Left lung (tissue), 10 donors: ENCODE measurements around the gene MCM10. TPM values are rescaled to one million over a fixed set of nuclear protein-coding genes. Genes with fewer than 3 reads are reported as not detected.

Experiments
- ATAC-seq: fragments of 200-7000 bp; cut with Tn5 transposase; one replicate; pipeline ENCODE4 v1.9.1; 2020; ENCODE audit warnings: moderate library complexity
- DNase-seq, 4 donors: peaks; one replicate each; pipeline ENCODE4 v3.0.0-alpha.2; 2013 to 2020
- H3K27ac ChIP-seq, 2 donors: fragments of 200-600 bp; sonication (generic) in 1 of 2; one replicate each; pipeline versions ENCODE4 v1.5.0 to v1.8.0; 2020 to 2021
- H3K27me3 ChIP-seq, 2 donors: fragments of 200-600 bp; sonication (generic) in 1 of 2; one replicate each; pipeline versions ENCODE4 v1.5.0 to v1.8.0; 2020 to 2021
- H3K36me3 ChIP-seq, 2 donors: fragments of 200-600 bp; sonication (generic) in 1 of 2; one replicate each; pipeline versions ENCODE4 v1.5.0 to v1.8.0; 2020 to 2021
- H3K4me1 ChIP-seq, 2 donors: fragments of 200-600 bp; one replicate each; pipeline ENCODE4 v1.8.0; 2021
- H3K4me3 ChIP-seq, 2 donors: fragments of 200-600 bp; sonication (generic) in 1 of 2; one replicate each; pipeline versions ENCODE4 v1.5.0 to v1.8.0; 2020 to 2021; ENCODE audit warnings: mild to moderate bottlenecking in 1 of 2
- H3K9me3 ChIP-seq, 2 donors: fragments of 200-600 bp; sonication (generic) in 1 of 2; one replicate each; pipeline versions ENCODE4 v1.5.0 to v1.8.0; 2020 to 2021
- intact Hi-C, 2 donors: fragments of 100-400 bp; cut with DNase I; formaldehyde crosslinking; loops; one replicate each; pipeline versions ENCODE4 v1.11.2 to v1.14.2; 2022
- polyA plus RNA-seq, 6 donors: library from polyadenylated mRNA; unstranded; fragments of 120-200 nt; gene quantifications; one replicate each; pipeline ENCODE4 v1.2.1, GENCODE V29; 2013; ENCODE audit not compliant: insufficient read length in 6 of 6
- total RNA-seq, 2 donors: library from RNA; stranded (reverse); fragmentation: NEBNext Ultra II Directional; extraction: Animal tissue kit (Norgen Biotek cat#: 25700); gene quantifications; one replicate each; pipeline ENCODE4 v1.2.1, GENCODE V29; 2021
- TF ChIP-seq, protein P1 (sequence below), 2 donors: fragments of 200-600 bp; sonication (generic) in 1 of 2; IDR thresholded peaks; one replicate each; pipeline versions ENCODE4 v1.5.0 to v1.8.0; 2021; ENCODE audit warnings: antibody characterized with exemption in 2 of 2
- donor health status: DM: no; HTN: yes; CAD: no.
- donor health status: DM: no; HTN: no; CAD: no.

The MCM10 gene
- total and polyA plus RNA-seq, 8 donors, result 4.2 to 13.1 (median 9.2) TPM

DNA sequence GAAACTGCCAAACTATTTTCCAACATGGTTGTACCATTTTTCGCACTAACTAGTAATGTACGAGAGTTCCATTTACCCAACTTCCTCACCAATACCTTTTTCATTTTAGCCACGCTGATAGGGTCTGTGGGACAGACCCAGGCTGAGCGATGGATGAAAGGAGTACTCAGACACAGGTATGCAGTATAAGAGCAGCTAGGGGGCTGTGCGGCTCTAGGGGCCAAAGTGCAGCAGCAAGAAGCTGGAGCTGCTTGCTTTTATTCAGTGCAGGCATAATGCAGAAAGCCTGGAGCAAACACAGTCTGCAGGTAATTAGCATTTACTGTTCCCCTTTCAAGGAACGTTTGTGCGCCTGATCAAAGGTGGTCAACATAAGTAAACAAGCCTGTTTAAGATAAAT, 51.8 kb downstream of the MCM10 start:
- no peak overlapping the region for H3K4me3 ChIP-seq
- H3K4me1 ChIP-seq, result no peaks in the 10 kb centered on the region
- H3K27ac ChIP-seq, result no peak overlapping the region
- no peak for ATAC-seq
- TF ChIP-seq, protein P1, sequence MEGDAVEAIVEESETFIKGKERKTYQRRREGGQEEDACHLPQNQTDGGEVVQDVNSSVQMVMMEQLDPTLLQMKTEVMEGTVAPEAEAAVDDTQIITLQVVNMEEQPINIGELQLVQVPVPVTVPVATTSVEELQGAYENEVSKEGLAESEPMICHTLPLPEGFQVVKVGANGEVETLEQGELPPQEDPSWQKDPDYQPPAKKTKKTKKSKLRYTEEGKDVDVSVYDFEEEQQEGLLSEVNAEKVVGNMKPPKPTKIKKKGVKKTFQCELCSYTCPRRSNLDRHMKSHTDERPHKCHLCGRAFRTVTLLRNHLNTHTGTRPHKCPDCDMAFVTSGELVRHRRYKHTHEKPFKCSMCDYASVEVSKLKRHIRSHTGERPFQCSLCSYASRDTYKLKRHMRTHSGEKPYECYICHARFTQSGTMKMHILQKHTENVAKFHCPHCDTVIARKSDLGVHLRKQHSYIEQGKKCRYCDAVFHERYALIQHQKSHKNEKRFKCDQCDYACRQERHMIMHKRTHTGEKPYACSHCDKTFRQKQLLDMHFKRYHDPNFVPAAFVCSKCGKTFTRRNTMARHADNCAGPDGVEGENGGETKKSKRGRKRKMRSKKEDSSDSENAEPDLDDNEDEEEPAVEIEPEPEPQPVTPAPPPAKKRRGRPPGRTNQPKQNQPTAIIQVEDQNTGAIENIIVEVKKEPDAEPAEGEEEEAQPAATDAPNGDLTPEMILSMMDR (IDR thresholded peaks at IDR 0.05), result no peak
- intact Hi-C loops, result no loop called here
- no peaks in the 10 kb centered on the region for H3K9me3 ChIP-seq
- H3K36me3 ChIP-seq, result no peaks in the 10 kb centered on the region
- DNase-seq, result no peak
- H3K27me3 ChIP-seq, result no peaks in the 10 kb centered on the region

DNA sequence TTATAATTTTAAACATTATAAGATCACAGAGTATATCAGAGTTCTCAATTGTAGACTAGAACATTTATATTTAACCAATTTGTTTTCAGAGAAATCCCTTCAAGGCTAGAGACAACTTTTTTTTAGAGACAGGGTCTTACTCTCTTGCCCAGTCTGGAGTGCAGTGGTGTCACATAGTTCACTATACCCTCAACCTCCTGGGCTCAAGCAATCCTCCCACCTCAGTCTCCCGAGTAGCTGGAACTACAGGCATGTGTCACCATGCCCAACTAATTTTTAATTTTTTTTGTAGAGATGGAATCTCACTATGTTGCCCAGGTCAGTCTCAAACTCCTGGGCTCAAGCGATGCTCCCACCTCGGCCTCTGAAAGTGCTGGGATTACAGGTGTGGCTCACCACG, 57.5 kb downstream of the MCM10 start:
- no peak overlapping the region for H3K27ac ChIP-seq
- ATAC-seq (no peak), DNase-seq (no peak)
- intact Hi-C loops, result no loop called here
- no peaks in the 10 kb centered on the region for H3K36me3 ChIP-seq
- no peak overlapping the region for H3K4me3 ChIP-seq
- no peaks in the 10 kb centered on the region for H3K27me3 ChIP-seq
- H3K4me1 ChIP-seq, result no peaks in the 10 kb centered on the region
- H3K9me3 ChIP-seq, result no peaks in the 10 kb centered on the region
- TF ChIP-seq, protein P1 (IDR thresholded peaks at IDR 0.05), result no peak

DNA sequence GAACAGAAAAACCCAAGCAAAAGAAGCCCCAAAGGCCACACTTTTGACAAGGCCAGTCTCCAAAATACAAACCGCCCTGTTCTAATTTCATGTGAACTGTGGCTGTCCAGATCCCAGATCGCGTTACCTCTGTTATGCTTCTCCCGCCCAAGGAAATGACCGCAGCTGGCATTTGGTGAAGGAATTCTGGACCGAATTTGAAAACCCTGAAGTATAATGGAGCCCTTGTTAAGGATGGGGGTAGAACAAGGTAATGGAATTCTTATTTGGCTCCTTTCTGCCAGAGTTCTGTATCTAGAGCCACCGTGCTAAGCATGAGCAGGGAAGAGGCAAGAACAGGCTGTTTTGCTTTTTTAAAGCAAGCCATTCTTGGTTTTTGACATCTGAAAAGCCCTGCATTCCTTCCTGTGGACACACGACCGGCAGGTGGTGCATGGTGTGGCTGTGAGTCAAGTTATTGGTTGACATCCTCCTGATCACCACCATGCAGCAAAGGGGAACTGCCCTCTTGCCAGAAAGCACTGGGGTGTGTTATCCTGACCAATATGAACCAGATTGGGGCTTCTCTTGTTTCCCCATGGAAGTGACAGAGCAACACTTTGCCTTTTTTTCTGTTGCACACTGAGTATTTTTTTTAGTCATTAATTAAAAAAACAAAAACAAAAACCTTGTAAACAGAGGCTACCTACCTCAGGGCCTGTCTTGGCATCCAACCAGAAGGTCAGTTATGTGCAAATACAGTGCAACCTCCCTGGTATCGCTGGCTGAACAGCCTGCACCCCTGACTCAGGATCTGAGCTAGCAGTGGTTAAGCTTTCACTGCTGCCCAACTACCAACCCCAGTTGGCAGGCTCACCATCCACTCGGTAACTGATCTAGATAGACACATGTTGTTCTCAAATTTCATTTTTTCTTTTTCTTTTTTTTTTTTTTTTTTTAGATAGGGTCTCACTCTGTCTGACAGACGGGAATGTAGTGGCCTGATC, 58.6 kb downstream of the MCM10 start:
- ATAC-seq, result no peak
- intact Hi-C loops, result no loop called here
- Histone ChIP-seq H3K27ac (no peak overlapping the region), H3K4me3 (no peak overlapping the region), H3K36me3 (no peaks in the 10 kb centered on the region), H3K27me3 (no peaks in the 10 kb centered on the region), H3K4me1 (no peaks in the 10 kb centered on the region), H3K9me3 (no peaks in the 10 kb centered on the region)
- no peak for DNase-seq
- TF ChIP-seq, protein P1 (IDR thresholded peaks at IDR 0.05), result no peak

DNA sequence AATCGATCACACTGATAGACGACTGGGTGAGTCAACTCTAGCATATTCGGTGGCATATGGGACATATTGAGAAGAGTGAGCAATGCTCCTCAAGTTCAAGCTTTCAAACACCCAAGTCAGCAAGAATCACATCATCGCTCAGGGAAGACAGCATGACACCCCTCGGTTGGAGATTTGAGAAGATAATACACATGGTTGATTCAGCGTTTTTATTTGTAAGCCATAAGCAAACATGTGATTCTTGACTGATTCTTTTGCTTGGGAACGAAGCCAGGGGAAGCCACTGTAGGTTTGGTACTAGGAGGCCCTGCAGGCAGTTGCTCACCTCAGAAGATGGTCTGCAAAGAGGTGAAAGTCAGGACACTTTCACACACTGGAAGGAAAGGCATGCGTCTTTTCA, 60.2 kb downstream of the MCM10 start:
- intact Hi-C loops, result no loop called here
- no peaks in the 10 kb centered on the region for H3K4me1 ChIP-seq
- no peak for DNase-seq
- H3K36me3 ChIP-seq, result no peaks in the 10 kb centered on the region
- no peak overlapping the region for H3K27ac ChIP-seq
- H3K4me3 ChIP-seq, result no peak overlapping the region
- TF ChIP-seq, protein P1 (IDR thresholded peaks at IDR 0.05), result no peak
- no peak for ATAC-seq
- H3K9me3 ChIP-seq, result no peaks in the 10 kb centered on the region
- H3K27me3 ChIP-seq, result no peaks in the 10 kb centered on the region

DNA sequence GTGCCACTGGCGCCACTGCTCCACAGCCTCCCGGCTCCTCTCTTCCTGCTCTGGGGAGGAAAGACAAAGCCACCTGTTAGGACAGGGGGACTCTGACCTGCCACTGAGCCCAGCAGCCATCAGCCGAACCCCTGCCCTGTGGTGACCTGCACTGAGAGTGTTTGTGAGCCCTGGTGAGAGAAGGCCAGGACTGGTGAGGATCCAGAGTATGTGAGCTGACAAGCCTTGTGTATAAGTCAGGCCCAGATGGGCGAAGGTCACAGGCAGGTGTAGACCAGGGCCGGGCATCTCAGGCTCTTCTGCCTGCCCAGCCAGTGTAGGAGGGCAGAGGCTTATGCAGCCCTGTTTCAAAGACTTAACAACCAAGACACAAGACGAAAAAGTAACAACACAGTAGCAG, 60.8 kb downstream of the MCM10 start:
- intact Hi-C loops, result no loop called here
- Histone ChIP-seq H3K4me3 (no peak overlapping the region), H3K27ac (no peak overlapping the region), H3K27me3 (no peaks in the 10 kb centered on the region), H3K9me3 (no peaks in the 10 kb centered on the region), H3K36me3 (no peaks in the 10 kb centered on the region), H3K4me1 (no peaks in the 10 kb centered on the region)
- TF ChIP-seq, protein P1 (IDR thresholded peaks at IDR 0.05), result no peak
- ATAC-seq (no peak), DNase-seq (no peak)
